Osteoblast (primary cell): Measurements from ENCODE around the gene FREM3. TPM values are rescaled to one million over a fixed set of nuclear protein-coding genes. Genes with fewer than 3 reads are reported as not detected.

Source experiments
- DNase-seq: peaks from one replicate; pipeline ENCODE4 v3.0.0; 2011; ENCODE audit warnings: low spot score, mixed read lengths; ENCODE audit not compliant: insufficient read length; ENCODE audit errors: missing footprints
- H2AFZ ChIP-seq: 2 replicates; pipeline ENCODE4 v1.6.0; 2011; ENCODE audit warnings: mild to moderate bottlenecking, low read length
- H3K27ac ChIP-seq: 2 replicates; pipeline ENCODE4 v1.5.1; 2011; ENCODE audit warnings: mild to moderate bottlenecking, low read depth, low read length, moderate library complexity
- H3K27me3 ChIP-seq: 2 replicates; pipeline ENCODE4 v1.6.0; 2012; ENCODE audit warnings: mild to moderate bottlenecking, control low read depth, inconsistent platforms, low read length, moderate library complexity; ENCODE audit not compliant: insufficient read depth
- H3K36me3 ChIP-seq: 2 replicates; pipeline ENCODE4 v1.5.1; 2011; ENCODE audit warnings: mild to moderate bottlenecking, low read length, control low read depth, moderate library complexity; ENCODE audit not compliant: insufficient read depth
- H3K4me1 ChIP-seq: 2 replicates; pipeline ENCODE4 v1.5.1; 2011; ENCODE audit warnings: mild to moderate bottlenecking, low read length, control low read depth, moderate library complexity; ENCODE audit not compliant: insufficient read depth
- H3K4me2 ChIP-seq: 2 replicates; pipeline ENCODE4 v1.6.0; 2011; ENCODE audit warnings: mild to moderate bottlenecking, low read length; ENCODE audit not compliant: insufficient read depth
- H3K4me3 ChIP-seq: fragments of 200-600 bp; sonication (generic); 3 replicates; pipeline ENCODE4 v1.5.1; 2012; ENCODE audit warnings: mild to moderate bottlenecking, low read length, inconsistent platforms; ENCODE audit not compliant: insufficient read depth
- H3K79me2 ChIP-seq: 2 replicates; pipeline ENCODE4 v1.6.0; 2012; ENCODE audit warnings: mild to moderate bottlenecking, low read length, control low read depth, inconsistent platforms; ENCODE audit not compliant: insufficient read depth
- H3K9me3 ChIP-seq: 2 replicates; pipeline ENCODE4 v1.5.1; 2011; ENCODE audit warnings: low read depth, low read length, control low read depth
- H4K20me1 ChIP-seq: 2 replicates; pipeline ENCODE4 v1.6.0; 2012; ENCODE audit warnings: mild to moderate bottlenecking, low read length, control low read depth; ENCODE audit not compliant: insufficient read depth
- total RNA-seq: library from RNA; depleted of rRNA; stranded (reverse); fragments of >200 nt; gene quantifications from 2 replicates; pipeline ENCODE4 v1.2.3, GENCODE V29; 2012
- TF ChIP-seq, protein P1 (sequence below): IDR thresholded peaks from 2 replicates; pipeline ENCODE4 v1.5.1; 2011; ENCODE audit warnings: mild to moderate bottlenecking, low read depth, low read length, moderate library complexity; ENCODE audit errors: extremely low read depth

Gene FREM3
- total RNA-seq, 1 donor: not detected

DNA sequence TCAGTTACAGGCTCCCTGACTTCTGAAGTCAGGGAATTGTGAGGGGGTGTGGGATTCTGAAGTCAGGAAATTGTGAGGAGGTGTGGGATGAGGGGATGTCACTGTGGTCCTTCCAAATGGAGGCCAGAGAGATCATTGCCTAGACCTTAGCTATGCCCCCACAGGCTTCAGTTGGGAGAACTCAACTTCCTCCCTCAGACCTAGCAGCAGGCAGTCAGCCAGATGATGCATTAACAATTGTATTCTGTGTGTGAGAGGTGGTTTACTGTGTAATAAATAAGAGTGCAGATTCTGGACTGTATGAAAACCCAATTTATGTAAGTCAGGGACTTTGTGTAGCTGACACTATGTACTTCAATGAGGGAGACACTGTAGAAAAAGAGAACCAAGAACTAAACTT lies 65.7 kb downstream of the FREM3 start:
- Histone ChIP-seq H3K9me3 (no peaks in the 10 kb centered on the region), H2AFZ (no peak overlapping the region), H3K27me3 (peaks cover 3% of the 10 kb centered on the region), H4K20me1 (no peaks in the 10 kb centered on the region), H3K4me1 (no peaks in the 10 kb centered on the region), H3K79me2 (no peaks in the 10 kb centered on the region), H3K36me3 (no peaks in the 10 kb centered on the region), H3K4me3 (no peak overlapping the region), H3K4me2 (no peak overlapping the region), H3K27ac (no peak overlapping the region)
- TF ChIP-seq, protein P1, sequence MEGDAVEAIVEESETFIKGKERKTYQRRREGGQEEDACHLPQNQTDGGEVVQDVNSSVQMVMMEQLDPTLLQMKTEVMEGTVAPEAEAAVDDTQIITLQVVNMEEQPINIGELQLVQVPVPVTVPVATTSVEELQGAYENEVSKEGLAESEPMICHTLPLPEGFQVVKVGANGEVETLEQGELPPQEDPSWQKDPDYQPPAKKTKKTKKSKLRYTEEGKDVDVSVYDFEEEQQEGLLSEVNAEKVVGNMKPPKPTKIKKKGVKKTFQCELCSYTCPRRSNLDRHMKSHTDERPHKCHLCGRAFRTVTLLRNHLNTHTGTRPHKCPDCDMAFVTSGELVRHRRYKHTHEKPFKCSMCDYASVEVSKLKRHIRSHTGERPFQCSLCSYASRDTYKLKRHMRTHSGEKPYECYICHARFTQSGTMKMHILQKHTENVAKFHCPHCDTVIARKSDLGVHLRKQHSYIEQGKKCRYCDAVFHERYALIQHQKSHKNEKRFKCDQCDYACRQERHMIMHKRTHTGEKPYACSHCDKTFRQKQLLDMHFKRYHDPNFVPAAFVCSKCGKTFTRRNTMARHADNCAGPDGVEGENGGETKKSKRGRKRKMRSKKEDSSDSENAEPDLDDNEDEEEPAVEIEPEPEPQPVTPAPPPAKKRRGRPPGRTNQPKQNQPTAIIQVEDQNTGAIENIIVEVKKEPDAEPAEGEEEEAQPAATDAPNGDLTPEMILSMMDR: no peak
- DNase-seq: no peak

DNA sequence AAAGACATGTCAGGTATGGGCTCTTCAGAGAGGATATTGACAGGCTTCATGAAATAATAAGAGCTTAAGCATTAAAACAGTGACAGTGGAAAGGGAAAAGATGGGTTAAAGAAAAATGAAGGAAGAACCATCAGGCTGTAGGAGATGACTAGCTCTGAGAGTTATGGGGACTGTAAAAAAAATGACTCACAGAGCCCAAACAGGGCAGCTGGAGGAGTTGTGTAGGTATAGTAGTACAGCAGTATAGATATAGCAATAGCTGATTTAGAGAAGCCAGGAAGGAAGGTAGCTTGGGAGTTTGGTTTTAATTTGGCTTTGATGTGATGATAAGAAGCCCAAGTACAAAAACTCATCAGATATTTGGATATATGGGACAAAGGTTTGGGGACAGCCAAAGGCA lies 66.6 kb downstream of the FREM3 start:
- H3K27ac ChIP-seq: no peak overlapping the region
- H3K9me3 ChIP-seq: no peaks in the 10 kb centered on the region
- peaks cover under 1% of the 10 kb centered on the region for H4K20me1 ChIP-seq
- no peaks in the 10 kb centered on the region for H3K4me1 ChIP-seq
- no peaks in the 10 kb centered on the region for H3K36me3 ChIP-seq
- H3K79me2 ChIP-seq: no peaks in the 10 kb centered on the region
- H3K4me2 ChIP-seq: no peak overlapping the region
- no peak overlapping the region for H3K4me3 ChIP-seq
- peaks cover 3% of the 10 kb centered on the region for H3K27me3 ChIP-seq
- DNase-seq: no peak
- TF ChIP-seq, protein P1: no peak
- H2AFZ ChIP-seq: no peak overlapping the region

DNA sequence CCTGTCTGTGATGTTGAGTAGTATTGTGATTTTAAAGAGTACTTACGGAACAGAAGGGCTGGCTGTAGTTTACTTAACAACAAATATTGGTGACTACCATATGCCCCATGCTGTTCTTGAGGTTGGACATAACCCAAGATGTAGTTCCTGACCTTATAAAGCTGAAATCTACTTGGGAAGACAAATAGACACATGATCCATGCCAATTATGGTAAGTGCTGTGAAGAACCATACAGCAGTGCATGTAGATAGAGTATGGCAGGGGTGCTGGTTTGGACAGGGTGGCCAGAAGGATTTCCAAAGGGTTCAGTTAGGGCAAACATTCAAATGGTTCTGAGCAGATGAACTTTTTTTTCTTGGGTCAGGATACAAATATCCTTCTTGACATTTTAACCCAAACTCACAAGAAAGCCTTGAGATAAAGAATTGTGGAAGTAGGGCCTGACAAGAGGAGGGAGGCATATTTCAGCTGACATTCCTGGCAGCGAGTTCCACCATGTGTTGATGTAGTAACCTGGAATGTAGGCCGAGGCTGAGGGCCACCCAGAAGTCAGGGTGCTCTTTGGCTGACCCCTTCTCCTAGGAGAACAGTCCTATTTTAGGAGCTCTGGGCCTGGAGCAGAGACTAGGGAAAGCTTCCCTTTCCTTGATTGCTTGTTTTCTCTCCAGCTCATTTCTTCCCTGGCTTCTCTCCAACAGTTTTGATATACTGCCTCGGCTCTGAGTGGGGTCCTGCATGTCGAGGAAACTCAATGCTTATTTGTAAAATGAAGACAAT lies 74.2 kb downstream of the FREM3 start:
- Histone ChIP-seq H3K79me2 (no peaks in the 10 kb centered on the region), H4K20me1 (peaks cover 2% of the 10 kb centered on the region), H3K9me3 (no peaks in the 10 kb centered on the region), H3K4me3 (no peak overlapping the region), H3K4me2 (no peak overlapping the region), H3K27ac (no peak overlapping the region), H2AFZ (no peak overlapping the region), H3K27me3 (peaks cover 10% of the 10 kb centered on the region), H3K36me3 (no peaks in the 10 kb centered on the region), H3K4me1 (no peaks in the 10 kb centered on the region)
- DNase-seq: no peak
- TF ChIP-seq, protein P1: no peak

DNA sequence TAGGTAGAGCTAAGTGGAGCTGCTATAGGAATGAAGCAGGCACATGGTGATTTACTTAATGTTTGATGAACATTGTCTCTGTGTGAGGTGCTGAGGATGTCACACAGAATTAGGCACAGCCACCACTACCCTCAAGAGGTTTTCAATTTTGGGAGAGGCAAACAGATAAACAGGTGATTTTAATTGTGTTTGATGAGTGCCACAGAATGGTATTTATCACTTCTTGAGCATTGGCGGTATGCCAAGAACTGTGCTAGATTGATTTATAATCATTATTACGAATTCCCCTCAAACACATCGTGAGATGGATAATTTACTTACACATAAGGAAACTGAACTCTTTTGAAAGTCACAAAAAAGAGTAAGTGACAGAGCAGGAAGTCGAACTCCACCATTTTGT lies 74.8 kb downstream of the FREM3 start:
- no peak overlapping the region for H3K4me2 ChIP-seq
- no peaks in the 10 kb centered on the region for H3K36me3 ChIP-seq
- DNase-seq: no peak
- peaks cover 10% of the 10 kb centered on the region for H3K27me3 ChIP-seq
- H3K27ac ChIP-seq: no peak overlapping the region
- no peak overlapping the region for H3K4me3 ChIP-seq
- no peaks in the 10 kb centered on the region for H3K4me1 ChIP-seq
- no peak overlapping the region for H2AFZ ChIP-seq
- no peaks in the 10 kb centered on the region for H3K79me2 ChIP-seq
- TF ChIP-seq, protein P1: no peak
- H4K20me1 ChIP-seq: peaks cover 5% of the 10 kb centered on the region
- no peaks in the 10 kb centered on the region for H3K9me3 ChIP-seq
